Liver (tissue), 9 donors: Measurements from ENCODE around the gene BCL2L13. TPM values are rescaled to one million over a fixed set of nuclear protein-coding genes. Genes with fewer than 3 reads are reported as not detected.
A peak's percentile ranks its signal among the peaks of the same experiment; 100 is the strongest.

Source experiments
- DNase-seq: peaks from one replicate; pipeline ENCODE4 v3.0.0-alpha.2; 2017; ENCODE audit warnings: low spot score
- H3K27ac ChIP-seq, 2 donors: one replicate each; pipeline ENCODE4 v1.7.0; 2013; ENCODE audit warnings: inconsistent platforms in 2 of 2, low read length in 2 of 2, control low read depth in 1 of 2, low read depth in 1 of 2, mild to moderate bottlenecking in 1 of 2
- H3K27me3 ChIP-seq, 4 donors: one replicate each; pipeline versions ENCODE4 v1.6.1 to v1.7.0; 2013; ENCODE audit warnings: low read length in 3 of 4, inconsistent platforms in 1 of 4, mild to moderate bottlenecking in 1 of 4, moderate library complexity in 1 of 4; ENCODE audit not compliant: control insufficient read depth in 4 of 4, insufficient read depth in 4 of 4
- H3K36me3 ChIP-seq, 4 donors: one replicate each; pipeline versions ENCODE4 v1.6.1 to v1.7.0; 2013; ENCODE audit warnings: low read length in 3 of 4, mild to moderate bottlenecking in 3 of 4, low read depth in 1 of 4, moderate library complexity in 1 of 4; ENCODE audit not compliant: control insufficient read depth in 4 of 4, insufficient read depth in 3 of 4
- H3K4me1 ChIP-seq, 4 donors: one replicate each; pipeline versions ENCODE4 v1.6.1 to v1.7.0; 2013; ENCODE audit warnings: low read length in 3 of 4, mild to moderate bottlenecking in 3 of 4, moderate library complexity in 1 of 4; ENCODE audit not compliant: control insufficient read depth in 4 of 4, insufficient read depth in 4 of 4
- H3K4me3 ChIP-seq, 3 donors: one replicate each; pipeline versions ENCODE4 v1.6.1 to v1.7.0; 2013; ENCODE audit warnings: low read length in 3 of 3, control low read depth in 1 of 3, low read depth in 1 of 3, mild to moderate bottlenecking in 1 of 3
- H3K9ac ChIP-seq, 2 donors: one replicate each; pipeline ENCODE4 v1.7.0; 2013; ENCODE audit warnings: low read length in 2 of 2, mild to moderate bottlenecking in 2 of 2, moderate library complexity in 2 of 2, control low read depth in 1 of 2, low read depth in 1 of 2
- H3K9me3 ChIP-seq, 4 donors: one replicate each; pipeline versions ENCODE4 v1.6.1 to v1.7.0; 2013; ENCODE audit warnings: low read length in 3 of 4; ENCODE audit not compliant: control insufficient read depth in 4 of 4
- ATF3 ChIP-seq: IDR thresholded peaks from 2 replicates; pipeline ENCODE4 v1.6.1; 2016; ENCODE audit warnings: antibody characterized with exemption
- CTCF ChIP-seq: fragments of 150-350 bp; IDR thresholded peaks from 2 replicates; pipeline ENCODE4 v1.5.1; 2017; ENCODE audit warnings: improper control_type of control experiment, low read depth, low read length; ENCODE audit not compliant: missing input control
- EGR1 ChIP-seq, 2 donors: IDR thresholded peaks; 2 replicates each; pipeline ENCODE4 v1.6.1; 2016 to 2018; ENCODE audit warnings: antibody characterized with exemption in 2 of 2, low read depth in 2 of 2
- FOXA1 ChIP-seq: IDR thresholded peaks from 2 replicates; pipeline ENCODE4 v1.6.1; 2016; ENCODE audit warnings: antibody characterized with exemption
- FOXA2 ChIP-seq: IDR thresholded peaks from 2 replicates; pipeline ENCODE4 v1.6.1; 2016; ENCODE audit warnings: antibody characterized with exemption
- GABPA ChIP-seq, 2 donors: IDR thresholded peaks in 1 of 2; conservative IDR thresholded peaks in 1 of 2; 2 replicates each; pipeline ENCODE4 v1.6.1; 2016; ENCODE audit warnings: antibody characterized with exemption in 2 of 2, mild to moderate bottlenecking in 1 of 2, moderate library complexity in 1 of 2
- HNF4A ChIP-seq, 2 donors: conservative IDR thresholded peaks; 2 replicates each; pipeline ENCODE4 v1.6.1; 2016; ENCODE audit warnings: antibody characterized with exemption in 2 of 2, mild to moderate bottlenecking in 2 of 2
- HNF4G ChIP-seq: IDR thresholded peaks from 2 replicates; pipeline ENCODE4 v1.6.1; 2016; ENCODE audit warnings: antibody characterized with exemption
- JUND ChIP-seq, 2 donors: IDR thresholded peaks; 2 replicates each; pipeline ENCODE4 v1.6.1; 2016; ENCODE audit warnings: antibody characterized with exemption in 2 of 2
- MAX ChIP-seq: IDR thresholded peaks from 2 replicates; pipeline ENCODE4 v1.6.1; 2016; ENCODE audit warnings: antibody characterized with exemption
- NR2F2 ChIP-seq: IDR thresholded peaks from 2 replicates; pipeline ENCODE4 v1.6.1; 2016; ENCODE audit warnings: antibody characterized with exemption
- RAD21 ChIP-seq, 2 donors: IDR thresholded peaks; 2 replicates each; pipeline ENCODE4 v1.6.1; 2016; ENCODE audit warnings: antibody characterized with exemption in 2 of 2, mild to moderate bottlenecking in 2 of 2
- REST ChIP-seq: IDR thresholded peaks from 2 replicates; pipeline ENCODE4 v1.6.1; 2016; ENCODE audit warnings: antibody characterized with exemption, mild to moderate bottlenecking
- RXRA ChIP-seq, 2 donors: IDR thresholded peaks; 2 replicates each; pipeline ENCODE4 v1.6.1; 2017 to 2018; ENCODE audit warnings: antibody characterized with exemption in 2 of 2, mild to moderate bottlenecking in 1 of 2
- SP1 ChIP-seq: IDR thresholded peaks from 2 replicates; pipeline ENCODE4 v1.6.1; 2018; ENCODE audit warnings: antibody characterized with exemption, mild to moderate bottlenecking
- TAF1 ChIP-seq: conservative IDR thresholded peaks from 2 replicates; pipeline ENCODE4 v1.6.1; 2016; ENCODE audit warnings: antibody characterized with exemption, mild to moderate bottlenecking
- YY1 ChIP-seq: IDR thresholded peaks from 2 replicates; pipeline ENCODE4 v1.6.1; 2016; ENCODE audit warnings: antibody characterized with exemption, mild to moderate bottlenecking
- ZBTB33 ChIP-seq: IDR thresholded peaks from 2 replicates; pipeline ENCODE4 v1.6.1; 2016; ENCODE audit warnings: antibody characterized with exemption
- WGBS: extraction: QIAGEN DNeasy Blood & Tissue Kit; methylation state at CpG from one replicate; pipeline ENCODE4 v1.1.7; 2013; 5-methylcytosine and 5-hydroxymethylcytosine counted together
- polyA plus RNA-seq, 2 donors: library from polyadenylated mRNA; stranded (reverse) in 1 of 2; unstranded in 1 of 2; fragments of 200-250 nt in 1 of 2; fragments of >200 nt in 1 of 2; fragmentation: Nextera tagmentation in 1 of 2; extraction: Ambion mirVana in 1 of 2; gene quantifications; one replicate each; pipeline versions ENCODE4 v1.2.1 to v1.2.3, GENCODE V29; 2013 to 2015
- total RNA-seq, 2 donors: library from RNA; depleted of rRNA; stranded (reverse); fragments of >200 nt; gene quantifications; one replicate each; pipeline ENCODE4 v1.2.3, GENCODE V29; 2014
- donor health status: healthy.
- donor health status: healthy.
- donor health status: healthy.
- donor health status: healthy.
- donor health status: healthy.

BCL2L13 gene
- total and polyA plus RNA-seq, 4 donors, result 22.3 to 31.8 (median 24.5) TPM

GRCh38 chr22:17675584-17675983, 37.0 kb downstream of the BCL2L13 start:
- no peaks in the 10 kb centered on the region for H3K27me3 ChIP-seq
- TF ChIP-seq CTCF (no peak), RAD21 (IDR thresholded peaks at IDR 0.05) (peak in 1 of 2 donors; percentile 14), GABPA (IDR thresholded peaks at IDR 0.05 in 1 of 2, conservative IDR thresholded peaks at IDR 0.05 in 1 of 2) (no peak), RXRA (IDR thresholded peaks at IDR 0.05) (peak; percentile 18 to 22), HNF4A (conservative IDR thresholded peaks at IDR 0.05) (peak; percentile 34 to 38), ATF3 (no peak), MAX (no peak), ZBTB33 (no peak), SP1 (no peak), FOXA2 (no peak), FOXA1 (no peak), REST (no peak), EGR1 (IDR thresholded peaks at IDR 0.05; ENCODE audit: low read depth in 2 of 2) (no peak), JUND (IDR thresholded peaks at IDR 0.05) (no peak), TAF1 (no peak), NR2F2 (no peak), HNF4G (no peak), YY1 (peak; percentile 24)
- no peak for DNase-seq
- no peak overlapping the region for H3K9ac ChIP-seq
- H3K4me1 ChIP-seq, result peaks cover 3 to 13% (median 8%) of the 10 kb centered on the region in 4 donors
- no peaks in the 10 kb centered on the region for H3K9me3 ChIP-seq
- H3K36me3 ChIP-seq, result peaks cover 0 to 2% (median 0%) of the 10 kb centered on the region in 4 donors
- H3K27ac ChIP-seq, result no peak overlapping the region
- WGBS, result 47% methylated on average over 1 of the region's 1 CpG
- H3K4me3 ChIP-seq, result no peak overlapping the region
